HG03469 (cell line): ENCODE measurements around the gene ADCY4.

Experiments used
- ATAC-seq: cut with Tn5 transposase; IDR thresholded peaks from one replicate; pipeline ENCODE4 v1.9.1; 2021; ENCODE audit warnings: mild to moderate bottlenecking, moderate library complexity, moderate number of reproducible peaks; ENCODE audit not compliant: unreplicated experiment

The ADCY4 gene

DNA sequence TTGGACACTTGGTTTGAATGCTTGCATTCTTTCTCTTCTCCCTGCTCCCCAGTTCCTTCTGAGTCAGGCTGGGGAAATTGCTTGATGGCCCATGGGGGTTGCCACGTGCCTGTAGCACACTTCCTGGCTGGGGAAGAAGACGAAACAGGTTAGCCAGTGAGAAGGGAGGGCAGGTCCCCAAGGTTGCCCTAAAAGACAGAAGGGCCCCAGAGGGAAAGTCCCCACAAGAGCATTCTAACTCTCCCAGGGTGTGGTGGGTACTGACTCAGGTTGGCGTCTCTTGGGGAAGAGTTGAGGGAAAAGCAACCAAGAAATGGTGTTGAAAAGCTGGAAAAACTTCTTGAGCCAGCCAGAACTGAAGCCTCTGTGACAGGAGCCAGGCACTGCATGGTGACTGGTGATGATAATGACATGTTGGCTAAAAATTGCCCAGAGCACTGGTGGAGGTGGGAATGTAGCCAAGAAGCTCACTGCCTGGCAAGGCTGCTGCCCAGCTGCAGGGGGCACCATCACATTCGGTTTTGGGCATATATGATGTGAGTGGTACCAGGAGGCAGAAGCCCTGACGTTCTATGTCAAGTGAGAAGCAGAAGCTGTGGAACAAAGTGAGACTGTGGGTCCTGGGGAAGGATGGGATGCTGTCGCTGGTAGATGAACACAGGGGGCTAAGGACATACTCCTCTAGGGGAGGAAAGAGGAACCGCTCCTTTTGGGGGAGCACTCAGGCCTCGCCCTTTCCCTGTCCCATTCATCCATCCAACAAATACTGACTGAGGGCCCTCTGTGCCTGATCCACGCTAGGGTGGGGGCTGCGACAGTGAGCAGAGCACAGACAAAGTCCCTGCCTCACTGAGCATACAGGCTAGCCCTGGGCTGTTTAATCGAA, 55.3 kb downstream of the ADCY4 start:
- ATAC-seq: peak; percentile 44

DNA sequence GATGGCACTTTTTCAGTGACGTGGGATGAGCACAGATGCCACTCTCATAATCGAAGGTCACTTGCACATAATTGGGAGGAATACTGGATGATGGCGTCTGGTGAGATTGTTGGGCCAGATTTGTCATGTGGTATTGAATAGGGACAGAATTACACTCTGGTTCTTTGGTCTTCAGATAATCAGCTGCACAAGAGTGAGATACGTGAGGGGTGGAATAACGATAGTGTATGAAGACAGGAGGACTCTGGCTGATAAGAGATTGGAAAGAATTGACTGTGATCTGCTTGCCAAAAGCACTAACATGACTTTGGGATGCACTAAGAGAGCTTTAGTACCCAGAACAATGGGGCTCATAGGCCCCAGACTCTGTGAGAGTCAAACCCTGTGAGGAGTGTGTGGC, 56.4 kb downstream of the ADCY4 start:
- ATAC-seq: no peak

DNA sequence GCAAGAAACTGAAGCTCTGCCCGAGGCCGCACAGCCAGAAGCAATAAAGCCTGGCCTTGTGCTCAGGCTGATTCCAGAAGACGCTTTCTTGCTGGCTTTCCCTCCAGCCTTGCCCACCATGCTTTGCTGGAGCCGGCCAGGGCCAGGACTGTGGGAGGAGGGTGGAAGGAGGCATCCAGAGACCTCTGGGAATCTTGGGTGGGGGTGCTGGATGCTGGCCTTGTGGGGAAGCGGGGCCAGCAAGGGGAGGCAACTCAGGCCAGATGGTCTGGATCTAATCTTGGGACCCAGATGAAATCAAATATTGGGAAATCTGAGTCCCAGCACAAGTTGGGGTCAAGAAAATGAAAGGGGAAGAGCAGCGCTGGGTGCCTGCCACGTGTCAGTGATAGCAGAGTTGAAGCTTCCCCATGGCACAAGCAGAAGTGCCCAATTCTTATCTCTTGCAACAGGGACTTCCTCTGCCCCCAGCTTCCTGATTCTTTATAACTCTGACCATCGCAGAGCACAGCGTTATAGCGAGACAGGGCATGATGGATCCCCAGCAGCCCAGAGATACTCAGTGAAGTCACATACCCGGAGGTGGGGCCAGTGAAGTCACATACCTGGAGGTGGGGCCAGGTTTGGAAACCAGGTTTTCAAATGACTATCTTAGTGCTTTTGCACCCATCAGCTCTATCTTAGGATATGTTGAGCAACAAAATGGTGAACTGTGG, 57.1 kb downstream of the ADCY4 start:
- ATAC-seq: no peak

DNA sequence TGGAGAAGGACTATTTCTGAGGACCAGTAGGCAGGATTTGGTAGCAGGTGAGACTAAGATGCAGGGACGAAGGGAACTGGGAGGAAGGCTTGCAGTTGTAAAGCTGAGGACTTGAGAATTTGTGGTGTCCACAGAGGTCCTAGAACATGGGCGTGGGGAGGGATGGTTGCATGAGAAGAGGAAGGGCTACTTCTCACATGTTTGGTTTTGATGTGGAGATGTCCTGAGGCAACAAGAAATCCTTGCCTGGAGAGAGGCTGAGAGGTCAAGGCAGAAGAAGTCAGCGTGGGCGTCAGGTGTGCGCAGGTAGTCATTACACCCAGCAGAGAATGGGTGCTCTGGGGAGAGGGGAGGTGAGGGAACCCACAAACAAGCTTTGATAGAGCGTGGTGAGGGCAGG, 57.8 kb downstream of the ADCY4 start:
- no peak for ATAC-seq

DNA sequence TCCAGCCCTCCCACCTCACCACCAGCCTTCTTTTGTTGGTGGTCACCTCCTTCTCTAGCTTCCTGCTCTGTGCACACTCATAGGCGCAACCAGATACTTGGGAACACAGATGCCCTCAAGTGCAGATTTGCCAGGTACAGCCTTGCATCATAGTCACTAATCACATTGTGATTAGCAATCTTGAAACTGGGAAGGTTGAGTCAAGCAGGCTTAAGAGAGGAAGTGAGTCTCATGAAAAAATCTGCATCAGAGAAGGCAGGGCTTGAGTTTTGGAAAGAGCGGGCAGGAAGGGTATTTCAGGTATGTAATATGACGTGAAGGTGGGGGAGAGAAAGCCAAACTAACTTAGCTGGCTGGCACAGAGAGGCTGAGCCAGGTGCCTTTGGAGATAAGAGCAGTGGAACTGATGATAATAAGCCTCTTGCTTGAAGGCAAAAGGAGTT, 60.7 kb downstream of the ADCY4 start:
- ATAC-seq: peak; percentile 37

DNA sequence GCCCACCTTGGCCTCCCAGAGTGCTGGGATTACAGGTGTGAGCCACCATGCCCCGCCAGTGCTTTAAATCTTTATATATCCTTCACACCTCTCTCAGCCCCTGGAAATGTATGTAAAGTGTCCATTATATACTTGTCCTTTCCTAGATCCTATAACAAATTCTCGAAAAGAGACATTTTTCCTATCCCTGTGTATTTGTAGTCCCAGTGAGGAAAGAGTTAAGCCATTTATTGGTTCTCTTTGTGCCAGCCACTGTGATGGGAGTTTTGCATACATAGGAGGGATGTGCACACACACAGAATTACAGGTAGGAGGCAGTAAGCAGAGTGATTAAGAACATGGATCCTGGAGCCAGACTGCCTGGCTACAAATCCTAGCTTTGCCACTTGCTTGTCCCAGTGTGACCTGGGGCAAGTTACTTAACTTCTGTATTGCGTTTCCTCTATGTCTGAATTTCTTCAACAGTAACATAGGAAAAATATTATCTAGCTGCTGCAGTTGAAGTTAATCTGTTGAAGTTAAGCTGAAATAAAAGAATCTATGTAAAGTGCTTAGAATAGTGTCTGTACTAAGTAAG, 61.4 kb downstream of the ADCY4 start:
- no peak for ATAC-seq

DNA sequence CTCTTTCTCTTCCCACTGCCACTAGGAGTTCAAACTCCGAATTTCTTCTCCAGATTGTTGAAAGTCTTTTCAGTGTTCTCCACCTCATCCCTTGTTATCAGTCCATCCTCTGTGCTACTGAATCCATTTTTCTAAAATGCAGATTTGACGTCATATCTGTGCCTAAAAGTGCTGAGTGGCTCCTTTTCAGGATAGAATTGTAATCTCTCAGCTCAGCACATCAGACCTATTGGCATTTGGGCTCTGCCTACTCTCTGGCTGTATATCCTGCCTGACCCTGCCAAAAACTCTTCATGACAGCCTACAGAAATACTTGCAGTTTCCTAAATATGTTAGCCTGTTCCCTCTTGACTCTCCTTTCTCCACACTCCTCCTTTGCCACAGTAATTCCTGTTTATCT, 62.4 kb downstream of the ADCY4 start:
- ATAC-seq: no peak

DNA sequence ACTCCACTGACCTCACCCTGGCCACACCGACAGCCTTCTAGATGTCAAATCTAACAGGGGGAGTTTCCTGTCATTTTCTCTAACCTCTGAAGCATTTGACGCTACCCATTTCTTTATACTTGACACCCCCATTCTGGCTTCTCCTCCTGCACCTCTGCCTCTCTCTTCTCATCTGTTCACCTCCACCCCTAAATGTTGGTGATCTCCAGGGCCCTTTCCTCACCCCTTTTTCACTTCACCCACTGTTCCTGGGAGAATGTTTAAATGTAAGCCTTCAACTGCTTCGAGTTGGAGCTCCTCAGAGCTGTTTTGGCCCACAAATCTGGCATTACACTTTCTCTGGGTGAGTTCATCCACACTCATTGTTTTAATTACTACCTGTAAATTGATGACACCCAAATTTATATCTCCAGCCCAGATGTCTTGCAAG, 63.0 kb downstream of the ADCY4 start:
- no peak for ATAC-seq

DNA sequence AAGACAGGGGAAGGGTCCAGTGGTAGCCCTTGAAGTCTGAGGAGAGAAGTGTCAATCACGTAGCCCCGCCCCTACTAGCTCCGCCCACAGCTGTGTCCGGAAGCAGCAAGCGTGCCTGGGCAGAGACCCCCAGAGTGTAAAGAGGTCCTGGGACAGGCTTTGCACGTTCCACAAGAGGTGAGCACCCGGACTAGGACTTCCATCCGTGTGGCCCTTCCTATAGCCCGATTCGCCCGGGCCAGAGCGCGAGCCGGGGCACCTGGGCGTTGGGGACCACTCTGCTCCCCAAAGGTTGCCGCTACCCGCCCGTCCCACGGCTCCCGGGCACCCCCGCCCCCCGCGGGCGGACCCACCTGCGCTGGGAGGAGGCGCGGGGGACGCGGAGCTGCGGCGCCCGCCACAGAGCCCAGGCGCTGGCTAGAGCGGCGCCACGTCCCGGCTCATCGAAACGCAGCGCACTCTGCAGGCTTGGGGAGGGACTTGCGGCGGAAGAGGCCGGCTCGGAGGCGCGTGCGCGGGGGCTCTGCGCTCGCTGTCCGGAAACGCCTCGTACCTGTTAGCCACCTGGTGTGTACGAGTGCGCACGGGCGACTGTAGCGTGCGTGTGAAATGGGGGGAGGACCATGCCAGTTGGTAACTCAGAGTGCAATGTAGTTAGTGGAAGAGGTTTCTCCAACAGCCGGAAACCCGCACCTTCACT, 63.6 kb downstream of the ADCY4 start, which contains the start of gene RABGGTA:
RABGGTA (minus strand) TSS at position 464 of the 700 bp plus-strand sequence. CDS start 482 bp downstream, outside the sequence.
- peak; percentile 83 for ATAC-seq

DNA sequence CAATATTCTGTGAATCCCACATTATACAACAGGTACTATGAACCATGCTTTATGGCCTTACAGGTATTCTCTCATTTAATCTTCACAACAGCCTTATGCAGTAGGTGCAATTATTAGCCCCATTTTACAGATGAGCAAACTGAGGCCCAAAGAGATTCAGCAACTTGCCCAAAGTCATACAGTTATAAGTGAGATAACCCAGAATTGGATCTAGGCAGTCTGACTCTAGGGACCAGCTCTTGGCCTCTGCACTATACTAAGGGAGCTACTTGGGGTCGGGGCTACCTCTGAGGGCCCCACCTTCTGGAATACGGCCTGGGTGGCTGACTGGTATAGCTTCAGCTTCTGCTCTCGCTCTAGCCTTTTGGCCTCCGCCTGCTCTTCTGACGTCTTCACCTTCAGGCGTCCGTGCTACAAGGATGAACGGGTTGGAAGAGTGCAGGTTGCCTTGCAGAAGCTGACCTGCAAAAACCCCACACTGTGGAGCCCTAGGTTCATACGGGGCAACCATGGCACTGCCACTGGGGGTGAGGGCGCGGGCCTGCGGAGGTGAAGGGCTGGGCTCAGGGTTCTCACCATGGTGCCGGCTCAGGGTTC, 64.2 kb downstream of the ADCY4 start:
- ATAC-seq: no peak

DNA sequence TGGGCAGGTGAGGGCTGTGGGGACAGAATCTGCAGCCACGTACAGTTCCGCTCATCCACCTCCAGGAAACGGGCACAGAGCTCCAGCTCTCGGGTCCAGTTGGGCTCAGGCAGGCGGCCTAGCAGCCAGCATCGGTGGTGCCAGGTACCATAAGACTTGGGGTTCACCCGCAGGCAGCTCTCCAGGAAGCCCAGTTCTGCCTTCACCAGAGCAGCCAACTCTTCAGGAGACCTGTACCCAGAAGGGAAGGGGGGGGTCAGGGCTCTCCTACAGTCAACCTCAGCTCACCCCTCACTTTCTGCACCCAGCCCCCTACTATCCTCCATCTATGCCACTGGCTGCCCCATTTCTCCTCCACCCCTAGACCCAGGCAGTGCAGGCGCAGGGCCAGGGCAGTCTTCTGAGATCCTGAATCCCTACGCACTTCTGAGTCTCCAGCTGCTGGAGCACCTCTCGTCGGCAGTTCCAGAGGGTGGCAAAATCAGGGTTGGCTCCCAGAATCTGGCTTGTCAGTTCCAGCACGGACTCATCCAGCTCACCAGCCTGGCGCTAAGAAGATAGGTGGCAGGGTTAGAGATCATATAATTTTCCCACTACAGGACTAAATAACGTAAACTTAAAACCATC, 64.8 kb downstream of the ADCY4 start:
- ATAC-seq: no peak

DNA sequence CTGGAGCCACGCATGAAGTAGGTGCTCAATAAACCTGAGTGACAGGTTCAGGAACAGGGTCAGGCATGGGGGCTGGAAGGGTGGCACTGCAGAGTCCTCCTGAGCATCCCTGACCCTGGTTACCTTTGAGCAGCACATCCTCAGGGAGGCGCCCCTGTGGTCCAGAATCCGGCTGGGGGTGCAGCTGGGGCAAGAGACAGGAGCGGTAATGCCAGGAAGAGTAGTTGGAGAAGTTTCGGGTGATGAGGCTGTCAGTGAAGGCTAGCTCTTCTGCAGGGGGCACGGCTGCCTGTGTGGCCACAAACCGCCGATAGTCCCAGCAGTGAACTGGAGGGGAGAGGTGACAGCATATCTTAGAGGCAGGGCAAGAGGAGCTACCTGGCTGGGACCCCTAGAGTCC, 65.5 kb downstream of the ADCY4 start:
- no peak for ATAC-seq
